ENCODE results near the gene CACNG4.

Gene CACNG4

DNA sequence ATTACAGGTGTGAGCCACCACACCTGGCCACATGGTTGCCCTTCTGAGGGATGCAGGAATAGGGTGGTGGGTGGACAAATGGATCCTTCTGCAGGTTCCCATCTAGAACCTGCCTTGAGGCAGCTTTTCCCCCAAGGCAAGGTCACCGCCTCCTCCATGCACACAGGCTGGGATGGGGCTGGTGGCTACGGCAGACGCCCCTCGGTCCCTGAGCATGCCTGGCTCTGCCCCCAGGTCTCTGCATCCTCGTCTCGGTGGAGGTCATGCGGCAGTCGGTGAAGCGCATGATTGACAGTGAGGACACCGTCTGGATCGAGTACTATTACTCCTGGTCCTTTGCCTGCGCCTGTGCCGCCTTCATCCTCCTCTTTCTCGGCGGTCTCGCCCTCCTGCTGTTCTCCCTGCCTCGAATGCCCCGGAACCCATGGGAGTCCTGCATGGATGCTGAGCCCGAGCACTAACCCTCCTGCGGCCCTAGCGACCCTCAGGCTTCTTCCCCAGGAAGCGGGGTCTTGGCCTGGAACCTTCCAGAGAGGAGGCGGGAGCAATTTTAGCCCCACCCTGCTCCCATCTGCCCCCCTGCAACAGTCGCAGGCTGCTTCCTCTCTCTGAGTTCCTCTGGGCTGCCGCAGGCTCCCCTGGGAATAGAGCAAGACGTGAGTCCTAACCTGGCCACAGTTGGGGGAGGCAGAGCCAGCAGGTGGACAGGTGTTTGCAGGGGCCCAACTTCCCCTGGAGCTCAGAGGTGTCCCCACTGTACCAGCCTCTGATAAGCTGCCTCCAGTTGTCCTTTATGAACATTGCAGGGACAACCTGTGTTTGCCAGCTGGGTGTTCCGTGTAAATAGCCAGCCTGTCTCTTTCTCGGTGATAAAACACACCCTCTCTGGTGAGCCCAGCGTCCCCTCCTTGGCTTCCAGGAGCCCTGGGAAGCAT lies 91.6 kb downstream of the CACNG4 start:
- H3K27ac ChIP-seq (ENCODE audit: low read depth, low read length): no peak overlapping the region

DNA sequence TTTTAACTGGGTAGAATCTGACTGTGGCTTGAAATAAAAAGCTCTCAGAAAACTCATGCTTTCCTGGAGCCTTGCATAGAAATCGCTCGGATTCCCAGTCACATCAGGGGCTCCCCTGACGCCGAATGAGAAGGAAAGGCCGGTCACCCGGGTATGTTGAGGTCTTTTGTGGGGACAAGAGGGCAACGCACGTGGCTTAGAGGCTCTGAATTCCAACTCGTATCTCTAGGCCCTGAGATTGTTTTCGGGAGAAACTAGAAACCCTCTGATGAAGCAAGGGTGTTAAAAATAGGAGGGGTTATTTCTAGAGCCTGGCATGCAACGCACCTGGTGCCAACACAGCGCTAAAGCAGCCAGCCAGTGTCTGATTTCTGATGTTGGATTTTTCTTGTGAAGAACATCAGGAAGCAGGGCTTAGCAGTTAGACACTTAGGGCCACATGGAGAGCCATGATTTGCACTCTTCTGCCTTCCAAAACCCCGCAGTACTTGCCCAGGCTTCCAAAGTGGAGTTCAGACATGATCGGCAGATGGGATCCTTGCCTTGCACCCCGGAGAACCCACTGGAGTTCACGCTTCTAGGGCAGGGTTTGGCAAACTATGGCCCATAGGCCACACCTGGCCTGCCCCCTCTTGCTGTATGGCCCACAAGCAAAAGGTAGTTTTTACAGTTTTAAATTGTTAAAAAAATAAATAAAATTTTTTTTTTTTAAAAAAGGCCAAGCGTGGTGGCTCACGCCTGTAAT lies 92.4 kb downstream of the CACNG4 start:
- H3K4me2 ChIP-seq (ENCODE audit: low read length): no peak overlapping the region
- no CpG with 5 or more reads among the region's 18 CpGs for WGBS (ENCODE audit: extremely low coverage, insufficient coverage, low lambda C conversion rate)
- no peak overlapping the region for H2BK15ac ChIP-seq (replicated peaks; ENCODE audit: low read depth)
- no peak overlapping the region for H2BK120ac ChIP-seq (ENCODE audit: low read depth, low read length)
- H3K79me1 ChIP-seq (ENCODE audit: low read length): no peaks in the 10 kb centered on the region
- no peak overlapping the region for H3K56ac ChIP-seq (ENCODE audit: low read length)
- no peak overlapping the region for H3K4ac ChIP-seq (ENCODE audit: low read depth, low read length)
- no peaks in the 10 kb centered on the region for H3K27me3 ChIP-seq (ENCODE audit: insufficient read depth, low read length, poor library complexity)
- no peak overlapping the region for H3K4me3 ChIP-seq (ENCODE audit: low read length)
- no peak overlapping the region for H3K23ac ChIP-seq (ENCODE audit: low read length)
- no peaks in the 10 kb centered on the region for H3K4me1 ChIP-seq (ENCODE audit: control insufficient read depth, low read depth, low read length)
- DNase-seq: no peak
- no peak overlapping the region for H2AK5ac ChIP-seq (ENCODE audit: low read length)
- no peak overlapping the region for H3K18ac ChIP-seq (ENCODE audit: low read length)
- no peak overlapping the region for H3K9ac ChIP-seq (ENCODE audit: low read length)
- no peaks in the 10 kb centered on the region for H3K79me2 ChIP-seq (ENCODE audit: control insufficient read depth, insufficient read depth, low read length)
- no peaks in the 10 kb centered on the region for H3K36me3 ChIP-seq (ENCODE audit: control insufficient read depth, insufficient read depth, low read length)
- no peak overlapping the region for H2BK5ac ChIP-seq (ENCODE audit: low read length)
- H3K27ac ChIP-seq (ENCODE audit: low read depth, low read length): no peak overlapping the region
- H4K8ac ChIP-seq (ENCODE audit: low read depth, low read length): no peak overlapping the region
- no peak overlapping the region for H4K5ac ChIP-seq (ENCODE audit: low read length)

More for the DNA sequence above, 91.6 kb downstream of the CACNG4 start:
- H3K9ac ChIP-seq (ENCODE audit: low read length): no peak overlapping the region
- H3K36me3 ChIP-seq (ENCODE audit: control insufficient read depth, insufficient read depth, low read length): no peaks in the 10 kb centered on the region
- no peak overlapping the region for H4K5ac ChIP-seq (ENCODE audit: low read length)
- no peak overlapping the region for H2BK120ac ChIP-seq (ENCODE audit: low read depth, low read length)
- H3K79me1 ChIP-seq (ENCODE audit: low read length): no peaks in the 10 kb centered on the region
- no peak overlapping the region for H3K56ac ChIP-seq (ENCODE audit: low read length)
- H3K4me2 ChIP-seq (ENCODE audit: low read length): no peak overlapping the region
- H3K4ac ChIP-seq (ENCODE audit: low read depth, low read length): no peak overlapping the region
- no peaks in the 10 kb centered on the region for H3K27me3 ChIP-seq (ENCODE audit: insufficient read depth, low read length, poor library complexity)
- no peak overlapping the region for H3K4me3 ChIP-seq (ENCODE audit: low read length)
- no peak overlapping the region for H2BK5ac ChIP-seq (ENCODE audit: low read length)
- H3K18ac ChIP-seq (ENCODE audit: low read length): no peak overlapping the region
- DNase-seq: no peak
- no peak overlapping the region for H2BK15ac ChIP-seq (replicated peaks; ENCODE audit: low read depth)
- H3K4me1 ChIP-seq (ENCODE audit: control insufficient read depth, low read depth, low read length): no peaks in the 10 kb centered on the region
- no peak overlapping the region for H4K8ac ChIP-seq (ENCODE audit: low read depth, low read length)
- no peaks in the 10 kb centered on the region for H3K79me2 ChIP-seq (ENCODE audit: control insufficient read depth, insufficient read depth, low read length)
- WGBS (ENCODE audit: extremely low coverage, insufficient coverage, low lambda C conversion rate): no CpG with 5 or more reads among the region's 29 CpGs
- no peak overlapping the region for H3K23ac ChIP-seq (ENCODE audit: low read length)
- H2AK5ac ChIP-seq (ENCODE audit: low read length): no peak overlapping the region

DNA sequence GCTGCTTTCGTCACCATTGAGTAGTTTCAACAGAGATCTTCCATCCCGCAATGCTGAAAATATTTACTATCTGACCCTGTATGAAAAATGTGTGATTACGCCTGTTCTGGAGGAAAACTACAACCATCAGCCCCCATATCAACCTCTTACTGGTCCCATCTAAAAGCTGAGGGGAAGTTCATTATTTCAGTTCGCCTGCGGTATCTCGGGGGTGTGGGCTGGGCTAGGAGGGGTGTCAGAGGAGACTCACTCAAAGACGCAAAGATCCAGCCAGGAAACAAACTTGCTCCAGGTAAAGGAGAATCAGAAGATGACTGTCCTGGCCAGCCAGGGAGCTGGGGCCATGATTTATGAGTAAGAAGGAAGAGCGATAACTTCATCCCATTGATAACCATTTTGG lies 93.5 kb downstream of the CACNG4 start:
- no peak overlapping the region for H3K4me2 ChIP-seq (ENCODE audit: low read length)
- no peak overlapping the region for H2AK5ac ChIP-seq (ENCODE audit: low read length)
- H2BK5ac ChIP-seq (ENCODE audit: low read length): no peak overlapping the region
- H3K4me3 ChIP-seq (ENCODE audit: low read length): no peak overlapping the region
- no peak overlapping the region for H2BK120ac ChIP-seq (ENCODE audit: low read depth, low read length)
- no peak overlapping the region for H2BK15ac ChIP-seq (replicated peaks; ENCODE audit: low read depth)
- no peak overlapping the region for H3K9ac ChIP-seq (ENCODE audit: low read length)
- H3K79me1 ChIP-seq (ENCODE audit: low read length): no peaks in the 10 kb centered on the region
- WGBS (ENCODE audit: extremely low coverage, insufficient coverage, low lambda C conversion rate): no CpG with 5 or more reads among the region's 8 CpGs
- no peak overlapping the region for H3K18ac ChIP-seq (ENCODE audit: low read length)
- H3K79me2 ChIP-seq (ENCODE audit: control insufficient read depth, insufficient read depth, low read length): no peaks in the 10 kb centered on the region
- no peak overlapping the region for H4K5ac ChIP-seq (ENCODE audit: low read length)
- no peak overlapping the region for H3K4ac ChIP-seq (ENCODE audit: low read depth, low read length)
- H3K23ac ChIP-seq (ENCODE audit: low read length): no peak overlapping the region
- H4K8ac ChIP-seq (ENCODE audit: low read depth, low read length): no peak overlapping the region
- H3K27me3 ChIP-seq (ENCODE audit: insufficient read depth, low read length, poor library complexity): no peaks in the 10 kb centered on the region
- DNase-seq: no peak
- H3K56ac ChIP-seq (ENCODE audit: low read length): no peak overlapping the region
- H3K36me3 ChIP-seq (ENCODE audit: control insufficient read depth, insufficient read depth, low read length): no peaks in the 10 kb centered on the region
- no peaks in the 10 kb centered on the region for H3K4me1 ChIP-seq (ENCODE audit: control insufficient read depth, low read depth, low read length)
- H3K27ac ChIP-seq (ENCODE audit: low read depth, low read length): no peak overlapping the region

GRCh38 chr17:67059372-67059771 lies 94.9 kb downstream of the CACNG4 start:
- Histone ChIP-seq H3K9ac (ENCODE audit: low read length) (no peak overlapping the region), H3K56ac (ENCODE audit: low read length) (no peak overlapping the region), H3K79me2 (ENCODE audit: control insufficient read depth, insufficient read depth, low read length) (no peaks in the 10 kb centered on the region), H3K4me2 (ENCODE audit: low read length) (no peak overlapping the region), H3K4me3 (ENCODE audit: low read length) (no peak overlapping the region), H3K79me1 (ENCODE audit: low read length) (no peaks in the 10 kb centered on the region), H2BK5ac (ENCODE audit: low read length) (no peak overlapping the region), H3K4ac (ENCODE audit: low read depth, low read length) (no peak overlapping the region), H3K23ac (ENCODE audit: low read length) (no peak overlapping the region), H3K18ac (ENCODE audit: low read length) (no peak overlapping the region), H3K27me3 (ENCODE audit: insufficient read depth, low read length, poor library complexity) (no peaks in the 10 kb centered on the region), H3K4me1 (ENCODE audit: control insufficient read depth, low read depth, low read length) (no peaks in the 10 kb centered on the region), H2BK15ac (replicated peaks; ENCODE audit: low read depth) (no peak overlapping the region), H2AK5ac (ENCODE audit: low read length) (no peak overlapping the region), H2BK120ac (ENCODE audit: low read depth, low read length) (no peak overlapping the region), H3K36me3 (ENCODE audit: control insufficient read depth, insufficient read depth, low read length) (no peaks in the 10 kb centered on the region), H4K8ac (ENCODE audit: low read depth, low read length) (no peak overlapping the region), H4K5ac (ENCODE audit: low read length) (no peak overlapping the region), H3K27ac (ENCODE audit: low read depth, low read length) (no peak overlapping the region)
- no CpG with 5 or more reads among the region's 6 CpGs for WGBS (ENCODE audit: extremely low coverage, insufficient coverage, low lambda C conversion rate)
- DNase-seq: no peak

DNA sequence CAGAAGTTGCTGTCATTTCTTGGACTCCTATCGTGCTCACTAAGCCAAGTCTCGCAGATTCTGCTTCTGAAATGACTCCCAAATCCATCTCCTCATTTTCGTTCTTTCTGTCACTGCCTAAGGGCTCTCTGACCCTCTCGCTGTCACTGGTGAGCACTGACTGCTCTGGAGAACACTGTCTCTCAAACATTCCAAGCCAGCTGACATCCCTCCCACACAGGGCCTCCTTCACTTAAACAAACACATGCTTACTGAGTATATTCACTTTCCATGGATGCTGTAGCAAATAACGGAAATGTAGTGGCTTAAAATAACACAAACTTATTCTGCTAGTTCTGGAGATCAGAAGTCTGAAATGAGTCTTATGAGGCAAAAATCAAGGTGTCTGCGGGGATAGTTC lies 98.6 kb downstream of the CACNG4 start:
- Histone ChIP-seq H2AK5ac (ENCODE audit: low read length) (no peak overlapping the region), H3K18ac (ENCODE audit: low read length) (no peak overlapping the region), H3K4me2 (ENCODE audit: low read length) (no peak overlapping the region), H4K8ac (ENCODE audit: low read depth, low read length) (no peak overlapping the region), H3K4ac (ENCODE audit: low read depth, low read length) (no peak overlapping the region), H4K5ac (ENCODE audit: low read length) (no peak overlapping the region), H3K4me1 (ENCODE audit: control insufficient read depth, low read depth, low read length) (no peaks in the 10 kb centered on the region), H3K27me3 (ENCODE audit: insufficient read depth, low read length, poor library complexity) (no peaks in the 10 kb centered on the region), H3K56ac (ENCODE audit: low read length) (no peak overlapping the region), H3K36me3 (ENCODE audit: control insufficient read depth, insufficient read depth, low read length) (no peaks in the 10 kb centered on the region), H2BK15ac (replicated peaks; ENCODE audit: low read depth) (no peak overlapping the region), H3K79me1 (ENCODE audit: low read length) (no peaks in the 10 kb centered on the region), H3K27ac (ENCODE audit: low read depth, low read length) (no peak overlapping the region), H2BK120ac (ENCODE audit: low read depth, low read length) (no peak overlapping the region), H2BK5ac (ENCODE audit: low read length) (no peak overlapping the region), H3K9ac (ENCODE audit: low read length) (no peak overlapping the region), H3K23ac (ENCODE audit: low read length) (no peak overlapping the region), H3K4me3 (ENCODE audit: low read length) (no peak overlapping the region), H3K79me2 (ENCODE audit: control insufficient read depth, insufficient read depth, low read length) (no peaks in the 10 kb centered on the region)
- WGBS (ENCODE audit: extremely low coverage, insufficient coverage, low lambda C conversion rate): no CpG with 5 or more reads among the region's 6 CpGs
- DNase-seq: no peak

Data from mesendoderm (in vitro differentiated cells).